Activated T-cell treated with anti-CD3 and anti-CD28 coated beads for 48 hours (primary cell): Measurements from ENCODE around the gene CABCOCO1.
"Not testable (repeated sequence)": the region's sequence is repeated elsewhere in the genome, so short reads cannot be mapped to it uniquely, and the experiment has no call there.

Experiments used
- DNase-seq: peaks from one replicate; pipeline ENCODE4 v3.0.0-alpha.2; 2020; ENCODE audit warnings: low read depth

Gene CABCOCO1

DNA sequence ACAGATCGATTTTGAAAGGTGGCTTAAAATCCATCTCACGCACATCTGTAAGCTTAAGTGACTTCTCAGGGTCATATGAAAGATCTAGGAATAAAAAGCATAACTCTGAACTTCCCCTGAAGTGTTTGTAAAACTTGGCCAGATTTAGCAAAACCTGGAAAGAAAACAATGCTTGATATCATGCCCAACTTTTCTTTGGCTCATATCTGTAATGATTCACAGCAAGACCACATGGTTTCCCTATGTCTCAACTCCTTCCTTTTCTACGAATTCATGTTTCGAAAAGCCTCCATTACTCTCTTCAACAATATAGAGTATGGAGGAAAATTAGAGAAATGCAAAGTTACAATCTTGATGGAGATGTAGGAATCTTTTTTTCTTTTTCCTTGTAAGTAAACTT, 20.1 kb upstream of the CABCOCO1 start:
- DNase-seq: no peak

DNA sequence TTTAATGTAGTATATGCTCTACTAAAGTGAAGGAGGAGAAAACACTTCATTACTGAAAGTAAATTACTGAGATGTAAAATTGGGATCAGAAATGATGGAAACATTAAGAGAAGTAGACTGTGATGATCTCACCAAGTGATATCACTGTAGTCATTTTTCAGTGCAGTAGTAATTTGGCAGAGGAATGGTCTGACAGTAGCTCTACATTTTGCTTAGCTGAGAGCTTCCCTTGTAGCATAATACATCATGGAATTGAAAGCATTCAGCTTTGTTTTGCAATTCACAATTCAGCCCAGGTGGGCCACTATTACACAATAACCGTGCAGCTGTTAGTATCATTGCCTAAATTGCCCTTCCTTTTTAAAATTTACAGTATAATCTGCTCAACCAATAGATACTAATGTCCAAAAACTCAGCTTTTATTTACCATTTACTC, 19.4 kb upstream of the CABCOCO1 start:
- no peak for DNase-seq

DNA sequence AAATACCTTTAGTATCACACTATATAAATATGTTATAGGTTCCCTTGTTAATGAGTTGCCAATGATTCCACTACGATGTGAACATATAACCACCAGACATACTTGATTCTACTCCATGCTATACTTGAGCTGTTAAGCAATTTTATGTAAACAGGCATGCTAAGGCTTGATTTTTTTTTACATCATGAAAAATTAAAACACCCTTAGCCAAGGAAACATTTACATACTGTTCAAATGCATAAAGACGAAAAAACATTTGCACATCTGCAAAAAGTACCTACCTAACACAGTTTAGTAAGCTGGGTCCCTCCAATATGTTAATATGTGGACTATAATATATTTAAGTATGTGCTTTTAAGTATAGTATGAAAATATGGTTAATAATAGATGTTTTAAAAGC, 9.0 kb upstream of the CABCOCO1 start:
- DNase-seq: no peak

DNA sequence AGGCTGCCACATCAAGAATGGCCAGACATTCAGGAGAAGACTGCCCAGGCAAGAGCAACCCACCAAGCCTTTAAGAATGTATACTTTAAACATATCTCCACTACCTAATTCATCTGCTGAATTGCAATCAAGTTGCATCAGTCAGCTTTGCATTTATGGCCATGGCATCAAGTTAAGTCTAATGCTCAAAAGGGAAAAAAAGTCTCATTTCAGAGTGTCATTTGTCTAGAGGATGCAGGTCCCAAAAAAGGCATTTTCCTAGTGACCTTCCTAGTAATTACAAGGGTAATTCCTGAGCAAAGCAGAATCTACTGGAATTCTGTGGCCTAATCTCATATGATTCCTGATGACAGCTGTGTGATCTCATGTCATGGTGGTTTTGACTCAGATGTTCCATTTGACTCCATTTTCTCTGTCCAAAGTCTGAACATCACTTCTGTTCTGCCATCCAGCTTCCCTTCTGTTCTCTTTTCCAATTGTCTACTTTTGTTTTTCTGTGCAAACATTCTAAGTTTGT, 7.3 kb upstream of the CABCOCO1 start:
- DNase-seq: no peak

DNA sequence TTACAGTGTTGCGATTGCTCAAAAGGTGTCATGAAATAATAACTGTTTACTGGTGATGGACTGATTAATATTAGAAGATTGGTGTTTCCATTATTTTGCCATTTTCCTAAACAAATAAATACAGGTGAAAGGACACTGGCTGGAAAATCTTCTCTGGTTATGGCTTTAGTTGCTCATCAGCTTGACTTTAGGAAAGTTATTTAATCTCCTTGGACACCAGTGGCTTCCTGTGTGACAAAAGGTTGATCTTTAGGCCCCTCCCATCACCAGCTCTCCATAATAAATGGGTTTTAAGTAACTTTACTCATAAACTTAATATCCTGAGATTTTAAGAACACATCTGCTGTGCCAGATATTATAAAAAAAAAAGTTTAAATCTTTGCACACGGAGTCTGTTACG, 737 bp downstream of the CABCOCO1 start:
- no peak for DNase-seq

DNA sequence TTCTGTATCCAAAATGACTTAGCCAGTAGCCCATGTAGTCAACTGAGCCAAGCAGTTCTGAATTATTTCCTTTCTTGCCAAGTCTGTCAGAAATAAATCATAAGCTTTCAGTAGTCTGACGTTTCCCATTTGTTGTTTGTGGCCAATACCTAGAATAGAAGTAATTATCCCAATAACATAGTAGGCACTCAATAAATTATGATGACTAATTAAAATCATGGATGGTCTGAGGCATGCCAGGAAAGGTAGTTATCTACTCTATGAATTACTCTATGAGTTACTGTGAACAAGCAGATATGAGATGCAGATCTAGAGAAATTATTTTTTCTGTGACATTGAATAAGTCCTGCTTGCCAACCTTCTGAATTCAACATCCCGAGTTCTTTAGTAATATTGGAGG, 2.3 kb downstream of the CABCOCO1 start:
- no peak for DNase-seq

DNA sequence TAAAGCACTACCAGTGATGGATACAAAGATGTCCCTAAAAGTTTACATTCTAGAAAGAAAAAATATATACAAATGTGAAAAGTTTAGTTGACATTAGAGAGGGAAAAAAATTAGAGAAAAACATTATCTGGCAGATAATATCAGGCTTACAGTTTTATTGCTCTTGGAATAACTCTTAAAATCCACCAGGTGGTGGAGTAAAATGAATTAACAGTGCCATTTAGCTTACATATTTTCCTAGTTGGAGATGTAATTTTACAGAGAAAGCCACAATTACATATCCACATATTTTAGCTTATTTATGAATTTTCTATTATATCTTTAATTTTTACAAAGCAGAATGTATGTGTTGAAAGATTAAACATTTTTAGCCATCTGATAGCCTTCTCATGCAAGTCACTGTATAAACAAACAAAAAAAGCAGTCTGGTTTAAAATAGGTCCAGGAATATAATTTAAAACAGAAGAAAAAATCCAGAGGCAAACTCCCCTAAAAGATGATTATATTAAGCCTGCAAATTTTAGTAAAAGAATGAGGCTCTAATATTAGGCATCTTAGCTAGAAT, 6.5 kb downstream of the CABCOCO1 start:
- DNase-seq: no peak

DNA sequence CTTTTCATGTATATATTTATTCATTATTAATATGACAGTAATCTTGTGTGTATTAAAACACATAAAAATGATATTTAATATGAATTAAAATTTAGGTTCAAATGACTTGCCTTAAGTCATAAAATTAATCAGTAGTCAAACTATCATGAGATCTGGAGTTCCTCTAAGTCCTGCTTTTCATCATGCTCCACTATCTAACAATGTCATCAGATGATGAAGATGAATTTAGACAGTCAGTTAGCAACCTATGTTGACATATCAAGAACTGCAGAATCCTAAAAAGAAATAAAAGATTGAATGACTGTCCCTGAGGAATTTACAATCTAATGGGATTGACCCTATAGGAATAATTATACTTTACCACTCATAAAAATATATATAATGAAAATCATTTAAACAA, 7.1 kb downstream of the CABCOCO1 start:
- no peak for DNase-seq

DNA sequence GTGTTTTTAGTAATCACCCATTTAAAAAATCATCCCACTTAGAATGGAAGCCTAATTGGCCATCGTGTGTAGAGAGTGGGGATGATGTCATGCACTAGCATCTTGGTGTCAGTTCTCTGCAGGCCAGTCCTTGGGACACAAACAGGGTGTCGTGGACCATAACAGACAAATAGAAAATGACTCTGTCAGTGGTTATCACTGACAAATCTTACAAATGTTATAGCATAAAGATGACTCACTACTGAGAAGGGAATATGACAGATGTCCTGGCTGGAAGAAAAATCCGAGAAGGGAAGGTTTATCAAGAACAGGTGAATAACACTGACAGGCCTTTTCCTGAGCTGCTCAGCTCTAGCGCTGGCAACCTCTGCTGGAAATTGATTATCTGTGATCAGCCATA, 10.6 kb downstream of the CABCOCO1 start:
- DNase-seq: no peak

DNA sequence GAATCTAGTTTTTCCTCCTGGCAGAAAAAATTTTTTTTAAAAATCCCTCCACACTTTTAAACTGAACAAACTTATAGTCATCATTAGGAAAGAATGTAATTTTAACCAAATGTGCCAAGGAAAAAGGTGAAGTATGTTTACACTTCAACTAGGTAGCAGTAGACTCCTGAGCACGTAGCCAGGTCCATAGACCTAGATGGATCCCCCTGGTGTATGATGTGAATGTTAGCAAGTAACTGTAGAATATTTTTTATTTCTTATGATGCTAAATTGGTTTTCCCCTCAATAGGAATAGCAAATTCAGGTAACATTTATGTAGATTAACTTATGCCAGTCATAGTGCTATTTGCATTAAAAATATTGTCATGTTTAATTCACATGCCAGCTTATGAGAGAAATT, 19.6 kb downstream of the CABCOCO1 start:
- DNase-seq: no peak

DNA sequence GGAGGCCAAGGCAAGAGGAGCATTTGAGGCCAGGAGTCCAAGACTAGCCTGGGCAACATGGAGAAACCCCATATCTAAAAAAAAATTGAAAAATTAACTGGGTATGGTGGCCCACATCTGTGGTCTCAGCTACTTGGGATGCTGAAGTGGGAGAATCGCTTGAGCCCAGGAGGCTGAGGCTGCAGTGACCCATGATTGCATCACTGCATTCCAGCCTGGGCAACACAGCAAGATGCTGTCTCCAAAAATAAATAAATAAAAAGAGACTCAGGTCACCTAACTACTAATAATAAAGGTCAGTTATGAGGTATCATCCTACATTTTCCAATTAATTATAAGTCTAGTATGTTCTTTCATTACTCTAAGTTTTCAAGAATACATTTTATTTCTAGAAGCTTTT, 20.6 kb downstream of the CABCOCO1 start:
- DNase-seq: no peak

DNA sequence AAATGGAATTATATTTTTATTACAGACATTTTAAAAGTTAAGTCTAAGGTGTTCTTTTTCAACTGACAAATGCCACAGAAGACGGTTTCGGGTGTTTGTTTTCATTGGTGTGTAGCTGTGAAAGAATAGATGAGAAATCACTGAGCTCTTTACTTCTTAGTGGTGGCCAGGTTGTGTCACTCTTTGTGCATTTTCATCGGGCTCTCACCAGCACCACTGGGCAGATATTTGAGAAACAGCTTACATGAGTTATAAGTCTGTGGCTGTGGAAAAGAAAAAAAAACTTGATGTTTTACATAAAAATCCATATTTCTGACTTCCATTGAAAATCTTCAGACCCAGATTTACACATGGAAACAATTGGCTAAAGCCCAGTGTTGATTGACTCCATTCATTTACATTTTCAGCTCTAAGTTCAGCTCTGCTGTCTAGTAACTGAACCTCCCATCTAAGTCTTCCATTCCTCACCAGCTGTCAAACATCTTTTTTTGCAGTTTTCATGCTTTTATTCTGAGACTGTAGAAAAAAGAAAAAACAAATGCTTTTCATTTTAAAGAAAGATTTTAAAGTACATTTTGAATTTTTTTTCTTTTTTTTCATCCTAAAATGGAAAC, 22.3 kb downstream of the CABCOCO1 start:
- DNase-seq: no peak

DNA sequence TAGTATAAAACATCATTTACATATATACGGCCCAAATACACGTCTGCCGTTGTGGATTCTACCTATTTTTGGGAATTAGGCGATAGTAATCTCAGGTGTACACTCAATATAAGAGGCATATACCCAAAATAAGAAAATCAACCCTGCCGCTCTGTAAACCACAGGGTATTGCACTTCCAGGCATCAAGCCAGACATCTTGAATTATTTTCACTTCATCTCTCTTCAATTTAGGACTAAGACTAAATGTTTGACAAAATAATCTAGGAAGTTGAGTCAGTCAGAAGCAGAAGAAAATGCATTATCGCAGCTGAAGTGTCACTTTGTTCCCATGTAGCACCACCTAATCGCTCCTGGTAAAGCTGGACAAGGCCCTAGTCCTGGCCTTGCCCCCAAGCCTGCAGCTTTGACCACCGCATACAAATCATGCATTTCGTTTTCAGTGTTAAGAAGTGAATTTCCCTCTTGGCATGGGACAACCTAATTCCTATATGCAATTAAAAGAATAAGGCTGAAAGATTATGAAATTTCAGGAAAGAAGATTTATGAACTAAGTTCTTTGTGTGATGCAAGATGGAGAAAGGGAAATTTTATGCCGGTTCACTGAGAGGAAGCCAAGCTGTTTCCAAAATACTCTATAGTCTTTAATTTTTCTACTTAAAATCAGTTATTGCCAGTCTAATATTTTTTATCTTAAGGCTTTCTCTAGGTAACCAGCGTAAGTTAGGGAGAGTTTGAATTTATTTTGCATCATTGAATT, 26.0 kb downstream of the CABCOCO1 start:
- DNase-seq: no peak

DNA sequence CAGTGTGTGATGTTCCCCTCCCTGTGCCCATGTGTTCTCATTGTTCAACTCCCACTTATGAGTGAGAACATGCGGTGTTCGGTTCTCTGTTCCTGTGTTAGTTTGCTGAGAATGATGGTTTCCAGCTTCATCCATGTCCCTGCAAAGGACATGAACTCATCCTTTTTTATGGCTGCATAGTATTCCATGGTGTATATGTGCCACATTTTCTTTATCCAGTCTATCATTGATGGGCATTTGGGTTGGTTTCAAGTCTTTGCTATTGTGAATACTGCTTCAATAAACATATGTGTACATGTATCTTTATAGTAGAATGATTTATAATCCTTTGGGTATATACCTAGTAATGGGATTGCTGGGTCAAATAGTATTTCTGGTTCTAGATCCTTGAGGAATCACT, 28.9 kb downstream of the CABCOCO1 start:
- DNase-seq: not testable (repeated sequence)

DNA sequence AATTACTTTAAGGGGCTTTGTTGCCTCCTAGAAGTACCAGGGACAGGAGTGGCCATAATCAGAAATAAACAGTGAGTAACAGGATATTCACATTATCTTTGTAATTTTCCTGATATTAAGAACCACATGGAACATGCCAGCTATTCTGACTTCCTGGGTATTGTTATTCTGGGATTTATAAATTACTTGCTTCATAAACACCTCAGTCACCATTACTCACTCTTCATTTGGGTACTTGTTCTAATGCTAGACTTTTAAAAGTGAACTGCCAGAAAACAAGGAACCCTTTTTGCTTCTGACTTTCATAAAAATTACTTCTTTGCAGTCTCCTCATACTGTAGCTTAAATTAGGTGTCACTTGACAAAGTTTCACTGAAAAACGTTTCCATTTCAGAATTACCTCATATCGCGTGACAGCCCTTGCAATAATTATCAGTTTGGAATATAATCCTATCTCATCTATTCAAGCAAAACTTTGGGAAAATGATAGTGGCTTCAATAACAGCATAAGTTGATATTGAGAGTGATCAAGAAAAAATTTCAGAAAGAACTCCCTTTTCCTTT, 29.8 kb downstream of the CABCOCO1 start:
- no peak for DNase-seq

DNA sequence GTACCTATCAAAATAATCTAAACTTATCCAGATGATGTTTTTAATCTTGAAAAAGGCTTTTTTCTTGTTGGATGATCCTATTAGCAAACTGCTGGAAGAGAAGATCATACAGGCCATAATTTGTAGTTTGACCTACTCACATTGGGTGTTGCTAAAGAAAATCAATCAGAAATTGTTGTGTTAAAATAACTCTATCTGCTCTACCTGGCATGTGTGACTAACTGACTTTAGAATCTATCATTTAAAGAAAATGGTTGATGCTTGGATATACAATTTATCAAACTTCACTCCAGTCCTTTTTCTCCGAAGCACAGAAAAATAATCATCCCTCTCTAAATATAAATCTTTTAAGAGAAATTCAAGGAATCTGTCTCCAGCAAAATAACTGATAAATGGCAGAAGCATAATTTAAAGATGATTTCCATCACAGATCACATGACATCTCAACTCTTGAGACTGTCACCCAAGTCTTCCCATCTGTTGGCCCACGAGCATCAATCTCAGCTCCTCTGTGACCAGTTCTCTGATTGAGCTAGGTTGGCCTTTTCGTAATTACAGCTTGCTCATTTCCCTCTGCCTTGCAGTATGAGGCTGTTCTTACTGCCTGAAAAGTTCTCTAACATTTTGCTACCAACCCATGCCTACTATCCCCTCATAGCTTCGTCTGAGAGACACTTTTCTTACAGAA, 36.4 kb downstream of the CABCOCO1 start:
- DNase-seq: no peak

DNA sequence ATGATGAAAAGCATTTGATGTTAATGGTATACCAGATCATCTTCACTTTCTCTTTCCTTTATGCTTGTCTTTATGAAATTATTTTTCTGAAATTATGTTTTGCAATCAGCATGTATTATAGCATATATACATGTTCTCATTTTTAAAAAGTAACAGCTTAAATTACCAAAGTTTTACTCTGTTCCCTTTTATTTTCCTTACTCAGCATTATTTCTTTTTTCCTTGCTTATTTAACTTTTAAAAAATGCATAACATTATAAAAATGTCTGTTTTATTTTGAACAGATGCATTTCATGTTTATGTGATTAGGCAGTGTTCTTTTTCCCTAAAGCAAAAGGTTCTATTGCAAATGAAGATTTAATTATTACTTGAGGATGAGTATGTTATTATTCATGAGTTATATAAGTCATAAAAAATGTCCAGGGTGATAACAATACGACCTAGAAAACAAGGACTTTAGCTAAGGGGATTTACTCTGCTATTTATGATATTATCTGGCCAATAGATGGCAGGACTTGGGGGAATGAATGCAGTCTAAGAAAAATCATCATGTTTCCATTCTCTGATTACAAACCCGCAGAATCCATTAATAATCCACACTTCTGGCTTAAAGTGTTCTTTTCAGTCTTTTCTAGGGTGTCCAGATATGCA, 38.5 kb downstream of the CABCOCO1 start:
- DNase-seq: no peak

DNA sequence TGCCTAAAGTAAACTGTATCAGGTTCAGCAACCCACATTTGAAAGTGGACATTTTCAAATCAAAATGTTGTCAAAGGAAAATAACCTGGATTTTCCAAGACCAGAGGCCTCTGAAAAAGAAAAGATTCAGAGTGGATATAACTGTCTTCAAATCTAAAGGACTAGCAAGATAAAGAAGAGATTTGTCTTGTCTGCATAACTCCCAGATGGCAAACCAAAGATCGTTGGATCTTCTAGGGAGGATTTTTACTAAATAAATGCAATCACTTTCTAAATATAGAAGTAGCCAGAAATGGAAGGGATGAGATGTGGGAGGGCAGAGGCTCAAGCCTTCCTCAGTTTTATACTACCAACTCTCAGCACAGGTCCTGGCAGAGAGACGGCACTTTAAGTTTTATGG, 39.0 kb downstream of the CABCOCO1 start:
- DNase-seq: no peak

DNA sequence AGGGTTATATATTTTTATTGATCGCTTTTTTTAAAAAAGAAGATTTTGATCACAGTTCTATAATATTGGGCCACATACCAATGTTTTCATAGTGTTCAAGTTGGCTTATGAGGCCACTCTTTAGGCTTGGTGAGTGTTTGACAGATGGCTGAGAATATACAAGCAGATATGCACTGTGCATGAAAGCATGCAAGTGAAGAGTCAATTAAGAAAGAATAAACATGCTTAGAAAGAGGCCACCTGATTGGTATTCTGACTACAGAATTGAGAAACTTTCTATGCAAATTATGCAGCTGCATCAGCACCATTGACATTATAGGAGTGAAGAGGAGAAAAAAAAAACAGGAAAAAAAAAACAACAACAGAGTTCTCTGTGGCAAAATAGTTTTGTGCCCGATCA, 39.9 kb downstream of the CABCOCO1 start:
- DNase-seq: no peak

DNA sequence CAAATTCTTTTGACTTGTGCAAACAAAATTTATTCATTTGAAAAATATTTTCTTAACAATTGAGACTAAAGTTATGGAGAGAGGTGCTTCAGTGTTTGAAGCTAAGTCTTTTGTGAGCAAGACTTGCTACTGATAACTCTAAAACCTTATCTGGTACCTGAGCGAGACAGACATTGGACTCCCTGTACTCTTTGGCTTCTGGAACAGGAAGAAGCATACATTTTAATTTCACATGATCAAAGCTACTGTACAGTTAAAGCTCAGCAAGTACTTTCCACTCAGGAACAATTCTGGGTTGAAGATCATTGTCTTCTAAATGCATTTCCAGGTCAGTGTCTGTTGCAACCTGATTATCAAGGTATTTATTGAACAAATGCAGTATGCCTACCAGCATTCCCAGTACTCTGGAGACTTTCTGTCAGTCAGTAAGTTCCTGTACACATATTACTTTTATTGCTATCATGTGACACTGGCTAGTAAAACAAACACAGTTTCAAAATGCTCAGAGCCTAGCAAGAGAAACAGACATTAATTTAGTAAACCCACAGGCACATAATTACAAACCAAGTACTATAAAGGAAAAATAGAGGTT, 42.4 kb downstream of the CABCOCO1 start:
- DNase-seq: no peak

DNA sequence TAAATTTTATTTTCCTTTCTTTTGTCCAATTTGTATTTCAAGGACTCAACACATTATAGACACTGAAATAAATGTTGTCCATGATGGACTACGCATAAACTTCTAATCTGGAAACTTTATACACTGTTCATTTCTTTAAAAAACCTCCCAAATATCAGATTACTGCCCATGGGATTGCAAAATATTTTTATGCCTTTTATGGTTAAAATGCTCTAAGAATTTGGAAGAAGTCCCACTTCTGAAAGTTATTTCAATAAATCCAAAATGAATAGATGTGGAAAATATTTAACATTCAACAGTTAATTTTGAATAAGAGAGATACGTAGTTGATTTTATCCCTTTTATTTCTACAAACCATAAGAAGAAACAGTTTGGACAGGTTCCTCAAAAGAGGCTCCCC, 46.1 kb downstream of the CABCOCO1 start:
- no peak for DNase-seq

DNA sequence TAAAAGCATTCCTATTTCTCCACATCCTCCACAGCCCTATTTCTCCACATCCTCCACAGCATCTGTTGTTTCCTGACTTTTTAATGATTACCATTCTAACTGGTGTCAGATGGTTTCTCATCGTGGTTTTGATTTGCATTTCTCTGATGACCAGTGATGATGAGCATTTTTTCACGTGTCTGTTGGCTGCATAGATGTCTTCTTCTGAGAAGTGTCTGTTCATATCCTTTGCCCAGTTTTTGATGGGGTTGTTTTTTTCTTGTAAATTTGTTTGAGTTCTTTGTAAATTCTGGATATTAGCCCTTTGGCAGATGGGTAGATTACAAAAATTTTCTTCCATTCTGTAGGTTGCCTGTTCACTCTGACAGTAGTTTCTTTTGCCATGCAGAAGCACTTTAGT, 49.4 kb downstream of the CABCOCO1 start:
- not testable (repeated sequence) for DNase-seq
